ENCODE results near the gene NFASC. TPM values are rescaled to one million over a fixed set of nuclear protein-coding genes. Genes with fewer than 3 reads are reported as not detected.

NFASC gene
- total RNA-seq, 1 experiment from 2014 or later = 7.8 TPM

DNA sequence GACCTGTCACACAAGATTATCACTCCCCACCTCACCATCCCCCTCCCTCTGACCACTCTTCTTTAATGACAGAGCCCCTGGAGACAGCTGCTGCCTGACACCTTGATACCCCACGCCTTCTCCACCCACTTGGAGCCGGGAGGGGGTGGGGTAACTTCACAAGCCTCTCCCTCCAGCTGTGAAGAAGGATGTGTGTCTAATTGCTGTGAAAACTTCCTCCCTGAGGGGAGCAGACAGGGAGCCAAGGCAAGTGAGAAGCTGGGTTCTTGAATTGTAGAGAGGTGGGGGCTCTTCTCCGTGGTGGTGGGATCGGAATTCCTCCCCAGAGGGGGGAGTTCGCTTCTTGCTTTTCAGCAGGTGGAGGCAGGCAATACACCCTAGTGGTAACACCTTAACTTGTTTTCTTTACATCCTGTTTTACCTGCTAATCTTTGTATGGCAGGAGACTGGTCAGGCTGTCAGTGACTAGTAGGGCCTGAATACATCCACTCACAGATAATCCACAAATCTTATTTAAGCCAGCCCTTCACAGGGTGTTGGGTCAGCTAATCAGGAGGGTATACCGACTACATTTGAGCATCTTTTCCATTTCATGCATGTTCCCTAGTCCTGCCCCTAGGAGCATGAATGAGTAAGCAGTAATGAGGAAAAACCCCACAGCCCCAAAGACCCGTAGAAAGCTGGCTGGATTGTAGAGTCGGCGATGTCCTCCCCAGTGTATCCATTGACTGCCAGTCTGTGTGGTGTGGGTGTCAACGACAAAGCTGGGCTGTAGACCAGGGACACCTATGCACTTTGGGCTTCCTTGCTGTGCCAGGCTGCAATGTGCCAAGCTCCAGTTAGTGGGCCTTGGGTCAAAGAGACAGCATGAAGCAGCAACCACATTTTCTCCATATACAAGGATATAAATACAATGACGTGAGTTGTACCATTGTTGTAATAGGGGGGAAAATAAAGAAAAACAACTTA, 57.3 kb downstream of the NFASC start:
- no peak for DNase-seq (ENCODE audit: low read depth)

DNA sequence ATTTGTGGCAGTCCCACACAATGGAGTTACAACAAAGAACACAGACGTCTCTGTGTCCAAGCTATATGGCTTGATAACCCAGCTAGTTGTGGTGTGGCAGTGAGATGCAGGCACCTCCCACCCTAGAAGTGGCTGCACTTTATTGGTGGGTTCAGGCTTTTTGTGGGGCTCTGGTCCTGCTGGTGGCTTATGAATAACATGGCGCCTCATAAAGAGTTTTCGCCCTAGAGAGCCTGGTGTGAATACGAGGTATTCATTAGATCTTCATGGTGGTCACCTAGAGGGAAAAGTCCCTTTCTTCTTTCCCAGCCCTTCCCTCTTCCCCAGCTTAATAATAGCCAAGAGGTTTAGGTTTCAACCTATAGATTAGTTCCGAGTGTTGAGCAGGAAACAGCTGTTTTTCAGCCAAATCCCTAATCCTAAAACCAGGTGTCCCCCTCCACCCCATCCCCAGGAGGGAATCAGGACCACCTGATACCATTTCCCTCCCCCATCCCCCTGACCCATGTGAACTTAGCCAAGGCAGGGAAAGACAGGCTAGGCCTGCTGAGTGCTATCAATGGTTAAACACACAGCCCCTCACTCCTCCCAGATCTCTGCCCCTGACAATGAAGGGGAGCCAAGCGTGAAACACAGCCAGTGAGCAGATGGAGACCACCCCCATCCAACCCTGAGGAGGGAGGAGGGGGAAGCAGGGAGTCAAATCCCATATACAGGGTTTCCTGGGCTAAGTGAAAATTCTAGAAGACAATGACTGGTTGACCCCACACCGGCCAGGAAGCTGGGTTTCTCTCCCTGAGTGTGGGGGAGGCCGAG, 58.2 kb downstream of the NFASC start:
- no peak for DNase-seq (ENCODE audit: low read depth)

DNA sequence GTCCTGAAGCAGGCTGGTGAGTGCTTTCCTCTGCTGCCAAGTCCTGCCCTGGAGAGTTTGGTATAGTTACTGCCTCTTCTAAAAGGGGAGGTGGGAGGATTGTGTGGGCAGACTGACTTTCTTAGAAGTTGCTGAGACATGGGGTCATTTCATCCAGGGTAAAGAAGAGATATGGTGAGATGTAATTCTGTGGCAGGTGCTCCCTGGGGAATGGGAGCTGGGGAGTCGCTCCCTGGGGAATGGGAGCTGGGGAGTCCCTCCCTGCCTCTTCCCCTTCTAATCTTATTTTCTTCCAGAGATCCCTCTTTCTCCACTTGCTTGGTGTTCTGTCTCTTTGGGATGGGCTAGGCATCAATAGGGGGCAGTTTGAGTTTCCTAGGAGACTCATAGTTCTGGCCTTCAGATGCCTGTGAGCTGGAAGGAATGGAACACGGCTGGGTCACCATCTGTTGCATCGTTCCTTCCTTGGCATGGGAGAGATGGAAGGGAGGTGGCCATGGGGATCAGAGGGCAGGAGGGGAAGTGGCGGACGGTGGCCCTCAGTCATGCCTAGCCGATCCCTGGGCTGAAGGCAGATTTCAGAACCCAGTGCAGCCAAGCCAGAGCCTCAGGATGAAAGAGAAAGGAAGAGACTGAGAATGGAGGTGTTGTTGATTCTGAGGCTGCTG, 59.0 kb downstream of the NFASC start:
- no peak for DNase-seq (ENCODE audit: low read depth)

DNA sequence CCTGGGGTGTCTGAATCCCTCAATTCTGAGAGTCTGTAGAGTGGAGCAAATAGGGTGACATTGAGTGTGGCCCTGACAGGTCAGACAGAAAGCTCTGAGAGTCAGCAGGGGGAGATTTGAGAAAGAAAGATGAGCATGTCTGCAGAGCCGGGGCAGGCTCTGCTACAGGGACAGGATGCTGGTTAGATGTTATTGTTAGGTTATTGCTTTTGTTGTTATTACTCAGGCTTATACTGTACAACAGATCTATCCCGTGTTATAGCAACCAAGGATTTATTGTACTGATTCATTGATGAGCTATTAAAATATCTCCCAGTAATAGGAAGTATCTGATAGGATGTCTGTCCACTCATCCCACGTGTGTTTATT, 59.5 kb downstream of the NFASC start:
- DNase-seq (ENCODE audit: low read depth) = no peak

DNA sequence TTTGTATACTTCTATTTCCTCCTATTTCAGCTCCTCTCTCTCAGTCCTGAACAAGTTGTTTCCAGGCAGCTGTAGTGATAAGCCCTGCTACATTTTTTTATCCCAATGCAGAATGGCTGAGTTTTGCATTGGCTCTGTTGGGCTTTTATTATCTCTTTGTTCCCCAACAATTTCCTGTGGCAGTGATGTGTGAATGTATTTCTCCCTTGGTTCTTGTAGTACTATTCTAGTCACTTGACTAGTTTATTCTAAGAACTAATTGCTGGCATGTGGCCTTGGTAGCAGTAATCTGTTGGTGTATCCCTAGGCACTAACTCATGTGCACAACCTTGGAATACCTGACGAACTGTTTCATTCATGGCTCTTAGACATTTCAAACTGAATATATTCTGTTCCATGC, 60.7 kb downstream of the NFASC start:
- no peak for DNase-seq (ENCODE audit: low read depth)

DNA sequence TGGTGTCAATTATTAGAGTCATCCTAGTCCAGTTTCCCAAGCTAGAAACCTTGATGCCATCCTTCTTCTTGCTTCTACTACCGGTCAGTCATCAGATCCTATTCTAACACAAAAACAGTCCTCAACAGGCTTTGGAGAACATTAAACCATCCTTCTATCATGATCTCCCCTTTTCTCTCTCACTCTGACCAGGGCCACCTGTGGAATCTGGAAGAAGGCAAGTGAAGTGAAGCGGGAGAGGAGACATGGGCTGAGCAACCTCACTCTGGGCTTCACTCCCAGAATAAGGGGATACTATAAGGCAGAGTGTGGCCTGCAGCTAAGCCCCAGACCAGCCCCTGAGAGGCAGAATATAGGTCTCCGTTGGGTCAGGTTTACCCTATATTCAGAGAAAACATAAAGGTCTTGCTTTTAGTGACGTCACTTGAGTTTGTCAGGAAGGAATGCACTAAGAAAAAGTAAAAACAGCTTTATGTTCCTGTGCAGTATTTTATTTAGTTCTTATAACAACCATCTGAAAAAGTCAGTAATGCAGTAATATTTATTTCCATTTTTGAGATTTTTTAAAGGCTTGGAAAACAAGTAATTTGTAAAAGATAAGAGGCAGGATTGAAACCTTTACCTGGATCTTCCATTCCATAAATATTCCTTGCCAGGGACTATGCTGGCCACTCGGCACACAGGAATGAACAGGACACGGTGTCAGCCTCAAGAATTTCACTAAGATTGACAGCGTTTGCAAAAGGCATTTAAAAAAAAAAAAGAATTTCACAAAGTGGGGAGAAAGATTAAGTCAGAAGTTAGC, 61.3 kb downstream of the NFASC start:
- DNase-seq (ENCODE audit: low read depth) = no peak

DNA sequence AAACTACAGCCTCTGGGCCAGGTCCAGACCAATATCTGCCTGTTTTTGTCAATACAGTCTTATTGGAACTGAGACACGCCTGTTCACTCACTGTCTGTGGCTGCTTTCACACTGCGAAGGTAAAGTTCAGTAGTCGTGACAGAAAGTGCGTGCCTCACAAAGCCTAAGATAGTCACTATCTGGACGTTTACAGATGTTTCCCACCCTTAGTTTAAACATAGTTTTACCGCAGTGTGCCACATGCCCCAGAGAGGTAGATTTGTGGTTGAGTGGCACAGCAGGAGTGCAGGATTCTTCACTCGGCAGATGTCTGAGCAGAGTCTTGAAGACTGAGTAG, 61.9 kb downstream of the NFASC start:
- no peak for DNase-seq (ENCODE audit: low read depth)

DNA sequence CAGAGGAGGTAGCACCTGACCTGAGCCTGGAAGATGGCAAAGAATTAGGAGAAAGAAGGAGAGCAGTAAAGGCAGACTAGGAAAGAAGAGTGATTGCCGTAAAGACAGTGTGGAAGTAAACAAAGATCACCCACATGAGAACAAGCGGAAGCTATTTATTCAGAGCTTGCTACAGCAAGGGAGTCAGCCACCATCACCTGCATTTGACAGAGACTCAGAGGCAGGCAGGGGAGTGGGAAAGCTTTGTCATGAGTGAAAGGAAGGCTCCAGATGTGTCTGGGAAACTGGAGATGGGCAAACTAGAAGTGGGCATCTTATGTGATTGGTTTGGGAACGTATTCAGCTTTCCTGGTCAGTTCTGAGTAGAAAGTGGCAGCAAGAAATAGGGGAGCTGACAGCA, 64.5 kb downstream of the NFASC start:
- DNase-seq (ENCODE audit: low read depth) = no peak

DNA sequence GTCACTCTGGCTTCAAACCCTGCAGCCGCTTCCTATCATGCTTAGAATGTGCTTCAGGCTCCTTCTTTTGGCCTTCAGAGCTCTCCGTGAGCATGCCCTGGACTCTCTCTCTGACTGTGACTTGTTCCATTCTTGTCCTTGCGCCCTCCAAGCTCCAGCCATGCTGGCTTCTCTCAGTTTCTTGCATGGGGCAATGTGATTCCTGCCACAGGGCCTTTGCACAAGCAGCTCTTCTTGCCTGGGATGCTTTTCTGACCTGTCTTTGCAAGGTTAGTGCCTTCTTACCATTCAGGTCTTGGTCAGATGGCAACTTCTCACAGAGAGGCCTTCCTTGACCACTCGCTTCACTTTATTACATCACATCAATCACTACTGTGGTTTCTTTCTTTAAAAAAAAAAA, 66.1 kb downstream of the NFASC start:
- DNase-seq (ENCODE audit: low read depth) = no peak

DNA sequence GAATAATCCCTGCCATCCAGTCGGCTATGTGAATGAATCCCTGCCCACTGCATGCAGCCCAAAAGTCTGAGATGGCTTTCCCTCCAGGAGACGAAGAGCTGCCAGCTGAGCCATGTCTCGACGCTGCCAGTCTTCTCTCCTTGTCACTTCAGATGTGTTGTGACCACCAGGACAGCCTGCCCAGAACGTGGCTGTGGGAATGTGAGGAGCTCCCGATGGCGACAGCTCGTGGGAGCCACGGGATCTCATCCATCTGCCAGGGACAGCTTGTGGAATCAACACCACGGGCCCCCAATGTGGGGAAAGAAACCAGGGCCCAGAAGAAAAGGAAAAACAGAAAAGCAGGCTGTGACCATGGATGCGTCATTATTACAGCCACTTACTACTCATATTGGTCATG, 67.2 kb downstream of the NFASC start:
- no peak for DNase-seq (ENCODE audit: low read depth)

DNA sequence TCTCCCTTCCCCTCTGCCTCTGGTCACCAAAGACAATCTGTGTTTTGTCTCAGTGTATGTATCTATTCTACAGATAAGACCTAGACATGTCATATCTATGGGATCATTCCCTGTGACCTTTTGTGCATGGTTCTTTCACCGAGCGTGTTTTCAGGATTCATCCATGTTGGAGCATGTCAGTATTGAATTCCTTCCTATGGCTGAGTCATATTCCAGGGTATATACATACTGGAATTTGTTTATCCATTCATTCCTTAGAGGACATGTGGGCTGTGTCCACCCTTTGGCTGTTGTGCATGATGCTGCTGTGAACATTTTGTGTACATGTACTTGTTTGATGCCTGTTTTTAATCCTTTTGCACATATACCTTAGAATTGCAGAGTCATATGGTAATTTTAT, 69.9 kb downstream of the NFASC start:
- no peak for DNase-seq (ENCODE audit: low read depth)

DNA sequence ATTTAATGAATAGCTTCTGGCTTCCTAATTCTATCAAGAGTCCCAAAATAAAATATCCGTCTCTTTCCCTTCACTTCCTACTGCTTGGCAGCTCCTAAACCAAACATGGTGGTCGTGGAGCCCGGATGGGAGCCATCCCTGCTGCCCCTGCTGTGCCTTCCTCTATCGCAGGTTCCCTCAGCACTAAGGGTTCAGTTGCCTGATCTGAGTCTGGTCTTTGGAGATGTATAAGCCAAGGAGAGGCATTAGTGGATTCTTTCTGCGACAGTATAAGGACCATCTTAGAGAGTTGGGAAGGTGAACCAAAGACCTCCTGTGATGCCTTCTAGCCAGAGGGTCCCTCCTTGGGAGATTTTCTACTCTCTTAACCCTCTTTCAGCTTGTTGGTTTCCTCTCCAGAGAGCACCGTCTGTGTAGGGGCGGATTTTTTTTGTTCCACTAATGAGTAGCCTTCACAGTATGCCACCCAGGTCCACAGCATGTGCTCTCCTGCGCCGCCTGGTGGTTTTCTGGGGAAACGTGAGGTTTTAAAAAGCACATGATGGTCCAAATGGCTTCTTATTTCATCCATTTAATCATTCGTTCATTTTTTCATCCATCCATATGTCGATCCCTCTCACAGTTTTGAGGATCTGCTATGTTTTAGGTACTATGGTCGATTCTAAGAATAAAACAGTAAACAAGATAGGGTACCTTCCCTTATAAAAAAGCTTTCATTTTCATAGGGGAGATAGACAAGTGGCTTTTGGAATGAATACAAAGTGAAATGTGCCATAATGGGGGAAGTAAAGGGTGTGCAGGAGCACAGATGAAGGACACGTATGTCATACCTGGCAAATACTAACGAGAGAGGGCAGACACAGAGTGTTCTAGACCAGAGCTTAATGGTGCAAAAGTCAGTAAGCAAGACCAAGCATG, 71.0 kb downstream of the NFASC start:
- DNase-seq (ENCODE audit: low read depth) = peak; percentile 45

DNA sequence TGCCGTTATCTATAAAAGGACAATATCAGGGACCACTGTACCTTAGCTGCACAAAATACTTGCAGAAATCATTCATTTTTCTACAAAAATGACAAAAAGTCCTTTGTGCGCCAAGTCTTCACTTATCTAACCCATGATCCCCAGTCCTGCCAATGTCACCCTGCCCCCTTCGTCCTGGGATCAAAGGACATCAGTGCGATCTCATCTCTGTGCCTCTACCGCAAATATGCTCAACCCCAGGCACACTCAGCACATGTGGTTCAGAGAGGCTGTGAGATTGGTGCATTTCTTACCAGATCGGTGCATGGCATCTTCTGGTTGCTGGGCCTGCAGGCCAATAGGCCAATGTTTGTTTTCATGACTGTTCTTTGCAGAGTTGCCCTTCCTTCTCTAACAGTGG, 72.8 kb downstream of the NFASC start:
- DNase-seq (ENCODE audit: low read depth) = no peak

DNA sequence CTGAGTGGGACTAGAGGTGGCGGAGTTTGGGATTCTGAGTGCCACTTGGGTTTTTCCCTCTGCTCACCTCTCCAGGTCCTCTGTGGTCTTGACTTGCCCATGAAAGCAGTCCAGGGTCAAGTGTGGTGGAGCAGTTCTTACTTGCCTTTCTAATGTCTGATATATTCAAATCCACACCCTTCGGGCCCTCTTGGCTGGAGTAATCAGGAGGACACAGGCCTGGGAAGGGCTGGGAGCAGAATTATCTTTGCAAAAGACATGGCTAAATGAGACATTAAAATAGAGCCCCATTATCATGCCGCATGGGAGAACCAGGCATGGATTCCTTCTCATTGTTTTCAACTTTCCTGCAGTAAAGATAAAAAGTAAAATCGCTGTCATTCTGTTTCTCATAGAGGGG, 74.0 kb downstream of the NFASC start:
- no peak for DNase-seq (ENCODE audit: low read depth)

DNA sequence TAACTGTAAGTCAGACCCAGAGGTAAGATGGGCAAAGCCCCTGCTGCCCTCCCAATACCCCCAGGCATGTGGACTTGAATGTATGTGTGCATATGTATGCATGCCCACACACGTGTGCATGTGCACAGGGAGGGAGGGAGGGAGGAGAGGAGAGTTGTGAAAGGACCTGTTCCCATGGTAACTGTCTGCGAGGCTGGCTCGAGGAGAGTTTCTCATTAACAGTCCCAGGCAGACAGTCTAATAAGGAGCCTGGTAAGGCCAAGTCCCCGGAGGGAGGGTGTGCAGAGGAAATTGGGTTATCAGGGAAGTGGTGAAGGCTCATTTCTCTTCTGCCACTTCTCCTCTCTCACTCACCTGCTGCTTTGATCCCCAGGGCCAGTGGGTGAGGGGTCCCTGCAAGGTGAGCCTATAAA, 74.9 kb downstream of the NFASC start:
- DNase-seq (ENCODE audit: low read depth) = no peak

DNA sequence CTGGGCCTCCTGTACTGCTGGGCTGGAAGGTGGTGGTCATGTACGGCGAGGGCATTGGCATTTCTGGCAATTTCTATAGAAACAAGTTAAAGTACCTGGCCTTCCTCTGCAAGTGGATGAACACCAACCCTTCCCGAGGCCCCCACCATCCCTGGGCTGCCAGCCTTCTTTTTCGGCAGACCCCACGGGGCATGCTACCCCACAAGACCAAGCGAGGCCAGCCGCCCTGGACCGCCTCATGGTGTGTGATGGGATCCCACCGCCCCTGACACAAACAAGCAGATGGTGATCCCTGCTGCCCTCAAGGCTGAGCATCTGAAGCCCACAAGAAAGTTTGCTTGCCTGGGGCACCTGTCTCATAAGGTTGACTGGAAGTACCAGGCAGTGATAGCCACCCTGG, 76.0 kb downstream of the NFASC start:
- no peak for DNase-seq (ENCODE audit: low read depth)

DNA sequence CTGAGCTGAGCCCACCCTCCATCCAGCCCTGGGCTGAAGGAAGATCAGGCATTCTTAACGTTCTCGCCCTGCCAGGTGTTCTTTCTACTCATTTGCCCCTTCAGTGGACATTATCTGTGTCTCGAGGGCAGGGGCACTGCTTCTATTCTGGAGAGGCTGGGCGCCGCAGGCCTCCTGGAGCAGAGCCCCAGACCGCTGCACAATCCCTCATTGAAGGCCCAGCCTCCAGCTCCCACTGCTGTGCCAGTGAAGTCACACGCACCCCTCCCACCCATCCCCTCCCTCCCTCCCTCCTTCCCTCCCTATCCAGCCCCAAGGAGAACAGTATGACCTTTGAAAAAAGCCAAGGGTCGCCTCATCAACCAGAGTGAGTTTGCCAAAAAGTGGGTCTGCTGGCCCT, 76.7 kb downstream of the NFASC start:
- DNase-seq (ENCODE audit: low read depth) = no peak

DNA sequence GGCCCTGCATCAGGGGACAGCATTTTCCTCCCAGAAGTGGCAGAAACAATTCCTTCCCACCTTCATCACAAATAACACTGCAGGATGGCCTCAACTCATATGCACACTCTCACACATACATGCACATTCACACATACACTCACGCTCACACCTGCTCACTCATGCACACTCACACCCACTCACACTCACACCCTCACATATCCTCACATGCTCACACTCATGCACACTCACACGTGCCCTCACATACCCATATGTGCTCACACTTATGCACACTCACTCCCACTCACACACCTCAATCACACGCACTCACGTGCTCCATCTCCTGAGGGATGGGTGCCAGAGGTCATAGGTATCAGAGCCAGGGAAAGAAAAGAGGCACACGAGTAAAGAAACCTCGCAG, 77.1 kb downstream of the NFASC start:
- no peak for DNase-seq (ENCODE audit: low read depth)

DNA sequence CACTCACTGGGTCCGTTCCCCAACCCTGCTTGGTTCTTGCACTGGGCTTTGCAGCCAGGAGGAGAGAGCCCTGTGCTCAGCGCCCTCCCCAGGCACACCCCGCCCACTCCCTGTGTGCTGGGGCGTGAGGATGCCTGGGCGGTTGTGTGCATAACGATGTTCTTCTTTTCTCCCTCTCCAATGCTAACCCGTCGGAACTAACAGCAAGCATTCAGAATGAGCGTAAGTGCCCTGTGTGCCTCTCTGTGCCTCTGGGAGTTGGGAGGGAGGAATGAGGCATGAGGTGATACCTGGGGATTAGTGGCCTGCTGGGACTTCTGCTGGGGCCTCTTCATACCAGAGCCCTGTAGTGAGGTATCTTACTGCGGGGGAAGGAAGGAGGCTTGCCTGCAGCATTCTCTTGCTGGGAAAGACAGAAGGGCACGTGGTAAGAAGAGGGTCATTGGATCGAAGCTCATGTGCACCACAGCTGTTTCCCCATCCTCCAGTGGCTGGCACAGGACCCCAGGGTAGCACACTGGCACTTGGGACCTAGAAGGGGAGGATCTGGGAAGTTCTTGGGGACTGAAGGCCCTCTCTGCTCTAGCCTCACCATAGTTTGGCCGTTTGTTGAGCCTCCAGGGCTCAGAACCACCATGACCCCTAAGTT, 79.8 kb downstream of the NFASC start:
- DNase-seq (ENCODE audit: low read depth) = no peak
